Stimulated activated CD8-positive, alpha-beta memory T cell treated with anti-CD3 and anti-CD28 coated beads, Interleukin-4, amount 100 ng/mL, for 24 hours (primary cell): ENCODE results near the gene TLL1.

ENCODE experiments used
- DNase-seq: peaks from one replicate; pipeline ENCODE4 v3.0.0-alpha.2; 2020; ENCODE audit warnings: low read depth

TLL1 gene

GRCh38 chr4:165872461-165873297 is at the start of gene TLL1:
TLL1 (plus strand) TSS chr4:165873237; CDS start chr4:165873905, 668 bp downstream.
- DNase-seq = no peak

GRCh38 chr4:165826166-165826565 is 46.9 kb upstream of the TLL1 start:
- DNase-seq = no peak

GRCh38 chr4:165827018-165827417 is 46.0 kb upstream of the TLL1 start:
- no peak for DNase-seq

GRCh38 chr4:165828928-165829327 is 44.1 kb upstream of the TLL1 start:
- no peak for DNase-seq

GRCh38 chr4:165834116-165834515 is 38.9 kb upstream of the TLL1 start:
- DNase-seq = no peak

- no peak for DNase-seq
Measured at GRCh38 chr4:165838575-165838974, 34.5 kb upstream of the TLL1 start.

- no peak for DNase-seq
Measured at GRCh38 chr4:165839615-165840333, 33.3 kb upstream of the TLL1 start.

GRCh38 chr4:165842684-165843083 is 30.4 kb upstream of the TLL1 start:
- DNase-seq = no peak

- DNase-seq = no peak
Measured at GRCh38 chr4:165844161-165844560, 28.9 kb upstream of the TLL1 start.

- no peak for DNase-seq
Measured at GRCh38 chr4:165851256-165851655, 21.8 kb upstream of the TLL1 start.

- DNase-seq = no peak
Measured at GRCh38 chr4:165855191-165855590, 17.8 kb upstream of the TLL1 start.

GRCh38 chr4:165861363-165861762 is 11.7 kb upstream of the TLL1 start:
- DNase-seq = no peak

- DNase-seq = no peak
Measured at GRCh38 chr4:165864271-165864670, 8.8 kb upstream of the TLL1 start.

GRCh38 chr4:165866019-165866650 is 6.9 kb upstream of the TLL1 start:
- no peak for DNase-seq

GRCh38 chr4:165867961-165868360 is 5.1 kb upstream of the TLL1 start:
- DNase-seq = no peak

GRCh38 chr4:165873298-165874071 is 448 bp downstream of the TLL1 start:
- no peak for DNase-seq

- no peak for DNase-seq
Measured at GRCh38 chr4:165874072-165874790, 1.2 kb downstream of the TLL1 start.

- DNase-seq = no peak
Measured at GRCh38 chr4:165874791-165875371, 1.8 kb downstream of the TLL1 start.

GRCh38 chr4:165875446-165875845 is 2.4 kb downstream of the TLL1 start:
- DNase-seq = no peak

- DNase-seq = no peak
Measured at GRCh38 chr4:165877286-165877685, 4.2 kb downstream of the TLL1 start.

GRCh38 chr4:165879641-165880040 is 6.6 kb downstream of the TLL1 start:
- DNase-seq = no peak
